HepG2 (cell line): ENCODE results near the gene FIZ1. TPM values are rescaled to one million over a fixed set of nuclear protein-coding genes. Genes with fewer than 3 reads are reported as not detected.

Experiments used
- KDM1A ChIP-seq: IDR thresholded peaks from 2 replicates; pipeline ENCODE4 v1.6.1; 2016; ENCODE audit warnings: missing compliant biosample characterization
- KDM2A ChIP-seq: sonication (generic); formaldehyde crosslinking; IDR thresholded peaks from 2 replicates; pipeline ENCODE4 v1.4.0; 2020; ENCODE audit warnings: low read depth, missing genetic modification reagents, borderline replicate concordance
- NONO ChIP-seq, 2 experiments: fragments of 450-650 bp in 1 of 2; sonication (generic) in 1 of 2; formaldehyde crosslinking in 1 of 2; IDR thresholded peaks in 1 of 2; conservative IDR thresholded peaks in 1 of 2; 2 replicates each; pipeline versions ENCODE4 v1.6.1 to v1.8.0; 2017 to 2022; ENCODE audit warnings: mild to moderate bottlenecking in 1 of 2, missing genetic modification reagents in 1 of 2, moderate library complexity in 1 of 2
- NPAS2 ChIP-seq: sonication (generic); formaldehyde crosslinking; IDR thresholded peaks from 2 replicates; pipeline ENCODE4 v1.8.0; 2022; ENCODE audit warnings: mild to moderate bottlenecking, missing genetic modification reagents, borderline replicate concordance
- RAD51 ChIP-seq: fragments of 450-650 bp; IDR thresholded peaks from 2 replicates; pipeline ENCODE4 v1.6.1; 2016; ENCODE audit warnings: borderline replicate concordance
- RBM22 ChIP-seq: fragments of 200-400 bp; formaldehyde crosslinking; optimal IDR thresholded peaks from 2 replicates; pipeline ENCODE3; 2017; ENCODE audit warnings: mild to moderate bottlenecking, low read length, moderate library complexity
- TBP ChIP-seq: sonication (generic); formaldehyde crosslinking; IDR thresholded peaks from 2 replicates; pipeline ENCODE4 v1.5.0; 2020; ENCODE audit warnings: missing genetic modification reagents
- ZBTB20 ChIP-seq: sonication (generic); formaldehyde crosslinking; IDR thresholded peaks from 2 replicates; pipeline ENCODE4 v1.8.1; 2023; ENCODE audit warnings: missing genetic modification reagents, low read depth, mild to moderate bottlenecking, borderline replicate concordance
- ZBTB3 ChIP-seq: sonication (generic); formaldehyde crosslinking; IDR thresholded peaks from 2 replicates; pipeline ENCODE4 v1.4.0; 2020; ENCODE audit warnings: low read depth, mild to moderate bottlenecking, moderate library complexity, missing genetic modification reagents, borderline replicate concordance
- ZBTB44 ChIP-seq: sonication (generic); formaldehyde crosslinking; IDR thresholded peaks from 2 replicates; pipeline ENCODE4 v1.4.0; 2020; ENCODE audit warnings: missing genetic modification reagents
- ZBTB7A ChIP-seq: sonication (generic); formaldehyde crosslinking; IDR thresholded peaks from 2 replicates; pipeline ENCODE4 v1.8.0; 2022; ENCODE audit warnings: mild to moderate bottlenecking, missing genetic modification reagents
- ZFP82 ChIP-seq: sonication (generic); formaldehyde crosslinking; IDR thresholded peaks from 2 replicates; pipeline ENCODE4 v1.5.1; 2020; ENCODE audit warnings: mild to moderate bottlenecking, missing genetic modification reagents, borderline replicate concordance
- ZFY ChIP-seq: sonication (generic); formaldehyde crosslinking; IDR thresholded peaks from 2 replicates; pipeline ENCODE4 v1.4.0; 2020; ENCODE audit warnings: missing genetic modification reagents
- ZKSCAN5 ChIP-seq: sonication (generic); formaldehyde crosslinking; IDR thresholded peaks from 2 replicates; pipeline ENCODE4 v1.5.1; 2020; ENCODE audit warnings: mild to moderate bottlenecking, missing genetic modification reagents
- ZNF143 ChIP-seq: sonication (generic); formaldehyde crosslinking; IDR thresholded peaks from 2 replicates; pipeline ENCODE4 v1.4.0; 2020; ENCODE audit warnings: missing genetic modification reagents
- ZNF350 ChIP-seq: sonication (generic); formaldehyde crosslinking; IDR thresholded peaks from 2 replicates; pipeline ENCODE4 v1.4.0; 2020; ENCODE audit warnings: mild to moderate bottlenecking, low read depth, missing genetic modification reagents, borderline replicate concordance
- ZNF414 ChIP-seq: sonication (generic); formaldehyde crosslinking; IDR thresholded peaks from 2 replicates; pipeline ENCODE4 v1.5.0; 2020; ENCODE audit warnings: missing genetic modification reagents
- ZNF543 ChIP-seq: sonication (generic); formaldehyde crosslinking; IDR thresholded peaks from 2 replicates; pipeline ENCODE4 v1.4.0; 2020; ENCODE audit warnings: mild to moderate bottlenecking, missing genetic modification reagents
- ZNF569 ChIP-seq: sonication (generic); formaldehyde crosslinking; IDR thresholded peaks from 2 replicates; pipeline ENCODE4 v1.5.0; 2020; ENCODE audit warnings: mild to moderate bottlenecking, missing genetic modification reagents, moderate library complexity, borderline replicate concordance
- polyA plus RNA-seq, 8 experiments: library from polyadenylated mRNA; depleted of rRNA in 3 of 8; stranded (reverse) in 7 of 8; unstranded in 1 of 8; fragments of >200 nt; fragmentation: Illumina TruSeq in 4 of 8; extraction: Trizol in 4 of 8; gene quantifications; 2 replicates each; pipeline versions ENCODE4 v1.2.1 to v1.2.3, GENCODE V29; 2011 to 2016; ENCODE audit warnings: low read depth in 4 of 8, missing spikeins in 1 of 8, mixed read lengths in 1 of 8; ENCODE audit not compliant: insufficient read depth in 1 of 8
- total RNA-seq, 5 experiments: library from RNA; depleted of rRNA; stranded (reverse); fragments of >200 nt; fragmentation: Illumina TruSeq; extraction: Trizol; gene quantifications; 2 replicates each; pipeline ENCODE4 v1.2.3, GENCODE V29; 2016; ENCODE audit warnings: low read depth in 1 of 5
- TF ChIP-seq, protein P1 (sequence below): sonication (generic); formaldehyde crosslinking; IDR thresholded peaks from 2 replicates; pipeline ENCODE4 v1.5.1; 2020; ENCODE audit warnings: missing genetic modification reagents, mild to moderate bottlenecking, borderline replicate concordance
- TF ChIP-seq, protein P2 (sequence below): sonication (generic); formaldehyde crosslinking; IDR thresholded peaks from 2 replicates; pipeline ENCODE4 v1.5.0; 2020; ENCODE audit warnings: missing genetic modification reagents, mild to moderate bottlenecking, borderline replicate concordance
- TF ChIP-seq, protein P3 (sequence below): sonication (generic); formaldehyde crosslinking; IDR thresholded peaks from 2 replicates; pipeline ENCODE4 v1.5.0; 2020; ENCODE audit warnings: missing genetic modification reagents

Gene FIZ1
- total and polyA plus RNA-seq, 2 of the 13 experiments (the other 11 are each of a cell fraction or from before 2014, with no cell fraction given): 3.6 to 5.9 TPM

- TF ChIP-seq, protein P1, sequence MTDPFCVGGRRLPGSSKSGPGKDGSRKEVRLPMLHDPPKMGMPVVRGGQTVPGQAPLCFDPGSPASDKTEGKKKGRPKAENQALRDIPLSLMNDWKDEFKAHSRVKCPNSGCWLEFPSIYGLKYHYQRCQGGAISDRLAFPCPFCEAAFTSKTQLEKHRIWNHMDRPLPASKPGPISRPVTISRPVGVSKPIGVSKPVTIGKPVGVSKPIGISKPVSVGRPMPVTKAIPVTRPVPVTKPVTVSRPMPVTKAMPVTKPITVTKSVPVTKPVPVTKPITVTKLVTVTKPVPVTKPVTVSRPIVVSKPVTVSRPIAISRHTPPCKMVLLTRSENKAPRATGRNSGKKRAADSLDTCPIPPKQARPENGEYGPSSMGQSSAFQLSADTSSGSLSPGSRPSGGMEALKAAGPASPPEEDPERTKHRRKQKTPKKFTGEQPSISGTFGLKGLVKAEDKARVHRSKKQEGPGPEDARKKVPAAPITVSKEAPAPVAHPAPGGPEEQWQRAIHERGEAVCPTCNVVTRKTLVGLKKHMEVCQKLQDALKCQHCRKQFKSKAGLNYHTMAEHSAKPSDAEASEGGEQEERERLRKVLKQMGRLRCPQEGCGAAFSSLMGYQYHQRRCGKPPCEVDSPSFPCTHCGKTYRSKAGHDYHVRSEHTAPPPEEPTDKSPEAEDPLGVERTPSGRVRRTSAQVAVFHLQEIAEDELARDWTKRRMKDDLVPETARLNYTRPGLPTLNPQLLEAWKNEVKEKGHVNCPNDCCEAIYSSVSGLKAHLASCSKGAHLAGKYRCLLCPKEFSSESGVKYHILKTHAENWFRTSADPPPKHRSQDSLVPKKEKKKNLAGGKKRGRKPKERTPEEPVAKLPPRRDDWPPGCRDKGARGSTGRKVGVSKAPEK (CRISPR knock-in tag): no peak
- no peak for TF ChIP-seq ZNF543 (CRISPR knock-in tag)
- TF ChIP-seq, protein P2, sequence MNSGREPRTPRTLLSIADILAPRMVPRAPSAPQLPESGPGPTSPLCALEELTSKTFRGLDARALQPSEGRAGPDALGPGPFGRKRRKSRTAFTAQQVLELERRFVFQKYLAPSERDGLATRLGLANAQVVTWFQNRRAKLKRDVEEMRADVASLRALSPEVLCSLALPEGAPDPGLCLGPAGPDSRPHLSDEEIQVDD (CRISPR knock-in tag): no peak
- TF ChIP-seq ZNF569: no peak
- no peak for TF ChIP-seq ZNF143 (CRISPR knock-in tag)
- TF ChIP-seq ZFY (CRISPR knock-in tag): no peak
- TF ChIP-seq ZKSCAN5 (CRISPR knock-in tag): no peak
- TF ChIP-seq ZBTB44 (CRISPR knock-in tag): no peak
- TF ChIP-seq ZBTB20: no peak
- TF ChIP-seq ZFP82: no peak
- TF ChIP-seq ZBTB7A (CRISPR knock-in tag): no peak
- TF ChIP-seq RBM22: no peak
- TF ChIP-seq, protein P3, sequence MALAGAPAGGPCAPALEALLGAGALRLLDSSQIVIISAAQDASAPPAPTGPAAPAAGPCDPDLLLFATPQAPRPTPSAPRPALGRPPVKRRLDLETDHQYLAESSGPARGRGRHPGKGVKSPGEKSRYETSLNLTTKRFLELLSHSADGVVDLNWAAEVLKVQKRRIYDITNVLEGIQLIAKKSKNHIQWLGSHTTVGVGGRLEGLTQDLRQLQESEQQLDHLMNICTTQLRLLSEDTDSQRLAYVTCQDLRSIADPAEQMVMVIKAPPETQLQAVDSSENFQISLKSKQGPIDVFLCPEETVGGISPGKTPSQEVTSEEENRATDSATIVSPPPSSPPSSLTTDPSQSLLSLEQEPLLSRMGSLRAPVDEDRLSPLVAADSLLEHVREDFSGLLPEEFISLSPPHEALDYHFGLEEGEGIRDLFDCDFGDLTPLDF (CRISPR knock-in tag): no peak
- no peak for TF ChIP-seq NPAS2 (CRISPR knock-in tag)
- 0 out of 2 replicates have a peak, but pooled peaks have one; percentile 44 for TF ChIP-seq ZNF414 (CRISPR knock-in tag)
- TF ChIP-seq TBP (CRISPR knock-in tag): no peak
- TF ChIP-seq ZNF350 (CRISPR knock-in tag): no peak
- no peak for TF ChIP-seq RAD51
- no peak for TF ChIP-seq ZBTB3
- TF ChIP-seq KDM1A (CRISPR knock-in tag): no peak
- TF ChIP-seq NONO (IDR thresholded peaks at IDR 0.05): no peak
- TF ChIP-seq NONO (CRISPR knock-in tag; conservative IDR thresholded peaks at IDR 0.05): no peak; the same call in 1 of the 2 replicates
- peak; percentile 90 for TF ChIP-seq KDM2A
Observed at GRCh38 chr19:55605207-55605636, 5.9 kb upstream of the FIZ1 start (continued).
